HG02885 (cell line): Measurements from ENCODE around the gene TAS2R41.
"Not testable (repeated sequence)": the region's sequence is repeated elsewhere in the genome, so short reads cannot be mapped to it uniquely, and the experiment has no call there.

Source experiments
- ATAC-seq: cut with Tn5 transposase; IDR thresholded peaks from one replicate; pipeline ENCODE4 v1.9.1; 2021; ENCODE audit warnings: mild to moderate bottlenecking; ENCODE audit not compliant: unreplicated experiment, poor library complexity

Gene TAS2R41

DNA sequence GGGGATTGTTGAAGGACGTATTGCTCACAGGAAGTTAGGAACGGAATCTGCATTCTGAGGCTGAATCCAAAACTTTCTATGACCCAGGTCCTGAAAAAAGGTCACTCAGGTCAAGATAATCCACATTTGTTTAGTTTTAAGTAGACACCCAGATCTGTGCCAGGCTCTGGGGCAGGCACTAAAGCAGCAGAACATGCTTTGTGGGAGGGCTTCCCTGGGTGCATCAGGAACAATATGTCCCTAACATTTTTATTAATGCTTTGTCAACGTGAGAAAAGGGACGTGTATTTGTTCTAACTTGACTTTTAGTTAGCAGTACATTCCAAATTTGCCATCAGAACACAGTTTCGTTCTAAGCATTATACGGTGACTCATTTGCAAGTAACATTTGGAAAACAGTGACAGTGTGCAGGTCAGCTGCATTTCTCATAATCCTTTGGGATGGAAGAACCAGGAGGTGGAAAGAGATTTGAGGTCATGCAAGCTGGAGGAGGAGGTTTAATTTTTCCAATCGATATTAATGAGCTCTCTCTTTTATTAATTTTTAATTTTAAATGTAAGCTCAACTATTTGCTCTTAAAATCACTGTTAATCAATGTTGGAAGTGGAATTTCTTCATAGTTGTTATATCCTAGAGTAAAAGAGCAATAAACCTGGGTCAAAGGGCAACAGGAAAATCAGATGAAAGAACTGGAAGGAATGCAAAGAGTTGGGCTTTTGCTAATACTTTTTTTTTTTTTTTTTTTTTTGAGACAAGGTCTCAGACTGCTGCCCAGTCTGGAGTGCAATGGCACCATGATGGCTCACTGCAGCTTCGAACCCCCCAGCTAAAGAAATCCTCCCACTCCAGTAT, 35.0 kb downstream of the TAS2R41 start:
- ATAC-seq = no peak

DNA sequence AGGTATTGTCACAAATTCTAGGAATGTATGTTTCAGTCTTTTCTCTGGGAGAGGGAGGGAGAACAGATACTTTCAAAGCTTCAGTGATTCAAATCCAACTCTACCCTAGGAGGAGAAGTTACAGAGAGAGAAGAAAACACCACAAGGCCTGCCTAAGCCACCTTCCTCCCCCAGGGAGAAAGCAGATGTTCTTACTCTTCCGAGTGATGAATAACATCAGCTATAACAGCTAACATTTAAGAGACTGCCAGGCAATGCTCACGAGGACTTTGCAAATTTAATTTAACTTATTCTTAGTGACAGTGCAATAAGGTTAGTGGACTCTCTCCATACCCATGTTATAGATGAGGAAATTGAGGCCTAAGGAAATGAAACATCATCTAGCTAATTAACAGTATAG, 36.8 kb downstream of the TAS2R41 start:
- ATAC-seq = no peak

- no peak for ATAC-seq
These were observed 37.5 kb downstream of the TAS2R41 start for GRCh38 chr7:143514995-143515735.

DNA sequence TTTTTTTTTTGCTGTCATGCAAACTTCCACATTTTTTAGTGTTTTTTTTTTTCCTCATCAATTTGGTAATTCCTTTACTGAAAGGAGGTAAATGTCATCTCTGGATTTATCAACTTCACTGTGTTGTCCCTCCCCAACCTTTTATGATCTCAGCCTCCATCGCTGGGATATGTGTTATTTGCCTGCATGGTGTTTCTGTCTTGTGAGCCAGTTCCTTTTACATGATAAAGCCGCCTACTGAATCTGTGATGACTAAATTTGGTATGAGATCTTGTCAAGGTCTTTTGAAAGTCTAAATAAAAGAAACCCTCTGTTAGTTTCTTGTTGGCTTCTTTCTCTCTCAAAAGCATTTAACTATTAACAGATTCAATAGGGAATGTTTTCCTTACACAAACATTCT, 39.3 kb downstream of the TAS2R41 start:
- ATAC-seq = no peak

DNA sequence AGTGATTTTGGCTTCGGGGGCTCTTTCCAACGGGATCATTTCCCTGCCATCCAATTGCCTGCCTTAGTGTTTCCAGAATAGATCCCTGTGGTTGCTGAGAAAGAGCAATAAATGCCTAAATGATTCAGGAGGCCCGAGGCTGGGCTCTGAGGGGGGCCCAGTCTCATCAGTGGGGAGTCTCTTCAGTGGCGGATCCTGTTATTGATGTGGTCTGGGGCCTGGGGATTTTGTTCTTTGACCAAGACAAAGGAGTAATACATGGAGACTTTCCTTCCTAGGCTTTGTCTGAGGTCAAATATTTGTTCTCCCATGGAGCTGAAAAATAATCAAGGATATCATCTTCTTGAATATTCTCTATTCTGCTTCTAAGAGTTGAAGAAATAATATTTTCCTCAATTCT, 40.8 kb downstream of the TAS2R41 start:
- ATAC-seq = no peak

- ATAC-seq = no peak
These were observed 41.3 kb downstream of the TAS2R41 start for GRCh38 chr7:143518941-143519340.

DNA sequence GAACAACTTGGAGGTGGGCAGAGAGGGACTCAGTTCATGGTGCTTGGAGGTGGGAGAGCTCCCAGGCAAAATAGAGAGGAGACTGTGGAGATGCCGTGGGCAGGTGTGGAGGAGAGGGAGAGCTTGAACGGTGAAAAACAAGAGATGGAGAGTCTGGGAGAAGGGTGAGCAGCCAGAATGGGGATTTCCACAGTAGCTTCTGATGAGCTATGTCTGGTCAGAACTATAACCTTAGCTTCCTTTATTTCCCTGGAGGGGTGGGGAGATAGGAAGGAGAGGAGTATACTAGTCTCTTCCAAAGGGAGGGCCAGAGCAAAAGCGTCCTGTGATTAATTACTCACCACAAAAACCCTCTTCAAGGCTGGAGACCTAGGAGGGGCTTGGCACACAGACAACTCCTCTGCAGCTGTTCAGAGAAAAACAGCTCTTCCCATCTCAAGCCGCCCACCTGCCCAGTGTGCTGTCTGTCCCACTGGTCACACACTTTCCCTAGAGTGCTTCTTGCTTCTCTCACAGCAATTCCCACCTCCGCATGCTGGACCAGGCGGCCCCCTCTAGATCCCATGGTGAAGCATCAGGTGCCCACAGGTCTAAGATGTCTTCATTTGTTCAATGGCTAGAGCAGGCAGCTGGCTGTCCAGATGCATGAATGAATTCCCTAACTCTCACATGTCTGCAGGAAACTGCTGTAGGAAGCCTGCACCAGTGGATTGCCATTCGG, 41.9 kb downstream of the TAS2R41 start:
- no peak for ATAC-seq

- ATAC-seq = not testable (repeated sequence)
These were observed 44.7 kb downstream of the TAS2R41 start for GRCh38 chr7:143522309-143522916.
